Measurements from ENCODE around the gene RHBDL1.

DNA sequence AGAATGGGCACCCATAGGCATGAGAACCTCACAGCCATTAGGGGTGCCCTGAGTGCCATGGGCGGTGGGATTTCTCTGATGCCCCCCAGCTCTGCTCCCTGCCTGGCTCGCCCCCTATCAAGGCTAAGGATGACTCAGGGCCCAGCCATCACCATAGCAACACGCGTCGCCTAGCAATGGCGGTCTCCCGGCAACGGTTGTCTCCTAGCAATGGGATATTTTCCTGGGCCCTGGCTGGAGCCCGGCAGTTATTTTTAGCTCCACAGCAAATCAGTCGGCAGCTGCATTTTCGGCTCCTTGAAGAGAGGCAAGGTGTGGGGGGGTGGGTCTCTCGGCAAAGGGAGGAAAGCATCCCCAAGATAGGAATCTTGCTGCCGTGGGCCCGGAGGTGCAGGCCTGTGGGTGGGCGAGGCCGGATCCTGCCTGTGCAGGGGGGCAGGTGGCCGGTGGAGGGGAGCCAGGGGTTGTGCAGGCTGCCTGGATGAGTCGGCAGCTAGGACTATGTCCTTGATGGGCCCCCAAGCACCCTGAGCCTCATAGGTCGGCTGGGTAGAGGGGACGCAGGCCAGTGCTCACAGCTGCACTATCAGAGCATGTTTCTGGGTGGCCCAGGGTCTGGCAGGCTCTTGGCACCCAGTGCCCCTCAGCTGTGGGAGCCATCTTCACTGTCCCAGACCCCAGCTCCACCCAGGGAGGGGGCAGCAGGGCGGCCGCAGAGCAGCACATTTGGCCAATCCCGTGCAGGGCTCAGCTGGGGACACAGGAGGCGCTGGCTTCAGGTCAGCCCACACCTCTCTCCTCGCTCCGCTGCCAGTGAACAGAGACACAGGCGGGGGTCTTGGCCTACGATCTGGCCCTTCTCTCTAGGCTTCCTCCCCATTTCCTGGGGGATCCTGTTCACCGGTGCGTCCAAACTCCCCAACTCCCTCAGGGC lies 34.4 kb downstream of the RHBDL1 start:
- no peak for TF ChIP-seq POLR2A (IDR thresholded peaks at IDR 0.05)
- TF ChIP-seq, protein P1, sequence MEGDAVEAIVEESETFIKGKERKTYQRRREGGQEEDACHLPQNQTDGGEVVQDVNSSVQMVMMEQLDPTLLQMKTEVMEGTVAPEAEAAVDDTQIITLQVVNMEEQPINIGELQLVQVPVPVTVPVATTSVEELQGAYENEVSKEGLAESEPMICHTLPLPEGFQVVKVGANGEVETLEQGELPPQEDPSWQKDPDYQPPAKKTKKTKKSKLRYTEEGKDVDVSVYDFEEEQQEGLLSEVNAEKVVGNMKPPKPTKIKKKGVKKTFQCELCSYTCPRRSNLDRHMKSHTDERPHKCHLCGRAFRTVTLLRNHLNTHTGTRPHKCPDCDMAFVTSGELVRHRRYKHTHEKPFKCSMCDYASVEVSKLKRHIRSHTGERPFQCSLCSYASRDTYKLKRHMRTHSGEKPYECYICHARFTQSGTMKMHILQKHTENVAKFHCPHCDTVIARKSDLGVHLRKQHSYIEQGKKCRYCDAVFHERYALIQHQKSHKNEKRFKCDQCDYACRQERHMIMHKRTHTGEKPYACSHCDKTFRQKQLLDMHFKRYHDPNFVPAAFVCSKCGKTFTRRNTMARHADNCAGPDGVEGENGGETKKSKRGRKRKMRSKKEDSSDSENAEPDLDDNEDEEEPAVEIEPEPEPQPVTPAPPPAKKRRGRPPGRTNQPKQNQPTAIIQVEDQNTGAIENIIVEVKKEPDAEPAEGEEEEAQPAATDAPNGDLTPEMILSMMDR (IDR thresholded peaks at IDR 0.05): no peak
